CD1c-positive myeloid dendritic cell (primary cell): Measurements from ENCODE around the gene TRIM14.
"Not testable (repeated sequence)": the region's sequence is repeated elsewhere in the genome, so short reads cannot be mapped to it uniquely, and the experiment has no call there.

Experiments
- DNase-seq: peaks from one replicate; pipeline ENCODE4 v3.0.0-alpha.2; 2016; ENCODE audit errors: extremely low spot score

The TRIM14 gene

DNA sequence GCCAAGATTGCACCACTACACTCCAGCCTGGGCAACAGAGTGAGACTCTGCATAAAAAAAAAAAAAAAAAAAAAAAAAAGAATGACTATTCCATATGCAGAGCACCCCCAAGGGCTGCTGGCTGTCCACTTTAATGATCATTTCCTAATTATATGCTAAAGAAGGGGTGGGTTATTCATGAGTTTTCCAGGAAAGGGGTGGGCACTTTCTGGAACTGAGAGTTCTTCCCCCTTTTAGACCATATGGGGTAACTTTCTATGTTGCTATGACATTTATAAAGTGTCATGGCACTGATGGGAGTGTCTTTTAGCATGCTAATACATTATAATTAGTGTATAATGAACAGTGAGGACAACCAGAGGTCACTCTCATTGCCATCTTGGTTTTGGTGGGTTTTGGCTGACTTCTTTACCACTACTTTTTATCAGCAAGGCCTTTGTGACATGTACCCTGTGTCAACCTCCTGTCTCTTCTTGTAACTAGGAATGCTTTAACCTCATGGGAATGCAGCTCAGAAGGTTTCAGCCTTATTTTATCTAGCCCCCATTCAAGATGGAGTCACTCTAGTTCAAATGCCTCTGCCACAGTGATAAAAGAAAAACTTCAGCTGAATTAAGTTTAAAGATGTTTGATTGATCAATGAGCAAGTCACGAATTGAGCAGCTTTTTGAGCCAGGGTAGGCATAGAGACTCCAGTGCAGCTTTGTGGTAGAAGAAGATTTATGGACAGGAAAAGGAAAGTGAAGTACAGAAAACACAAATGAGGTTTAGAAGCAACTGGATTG lies 69.5 kb downstream of the TRIM14 start:
- DNase-seq, result no peak

DNA sequence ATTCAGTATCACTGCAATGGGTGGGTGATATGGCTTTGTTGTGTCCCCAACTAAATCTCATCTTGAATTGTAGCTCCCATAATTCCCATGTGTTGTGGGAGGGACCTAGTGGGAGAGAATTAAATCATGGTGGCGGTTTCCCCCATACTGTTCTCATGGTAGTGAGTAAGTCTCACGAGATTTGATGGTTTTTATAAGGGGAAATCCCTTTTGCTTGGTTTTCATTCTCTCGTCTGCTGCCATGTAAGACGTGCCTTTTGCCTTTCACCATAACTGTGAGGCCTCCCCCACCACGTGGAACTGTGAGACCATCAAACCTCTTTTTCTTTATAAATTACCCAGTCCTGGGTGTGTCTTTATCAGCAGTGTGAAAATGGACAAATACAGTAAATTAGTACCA lies 72.0 kb downstream of the TRIM14 start:
- no peak for DNase-seq

DNA sequence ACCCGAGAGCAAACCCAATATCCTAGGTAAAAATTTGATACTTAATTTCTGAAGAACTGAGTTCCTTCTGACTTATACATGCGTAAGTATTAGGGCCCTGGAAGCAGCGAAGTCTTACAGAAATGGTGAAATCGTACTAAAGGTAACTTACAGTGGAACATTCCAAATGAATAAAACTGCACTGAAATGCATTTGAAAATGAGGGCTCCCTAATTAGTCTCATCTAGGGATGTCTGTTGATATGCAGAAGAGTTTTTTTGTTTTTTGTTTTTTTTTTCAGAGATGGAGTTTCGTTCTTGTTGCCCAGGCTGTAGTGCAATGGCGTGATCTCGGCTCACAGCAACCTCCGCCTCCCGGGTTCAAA lies 72.9 kb downstream of the TRIM14 start:
- no peak for DNase-seq

DNA sequence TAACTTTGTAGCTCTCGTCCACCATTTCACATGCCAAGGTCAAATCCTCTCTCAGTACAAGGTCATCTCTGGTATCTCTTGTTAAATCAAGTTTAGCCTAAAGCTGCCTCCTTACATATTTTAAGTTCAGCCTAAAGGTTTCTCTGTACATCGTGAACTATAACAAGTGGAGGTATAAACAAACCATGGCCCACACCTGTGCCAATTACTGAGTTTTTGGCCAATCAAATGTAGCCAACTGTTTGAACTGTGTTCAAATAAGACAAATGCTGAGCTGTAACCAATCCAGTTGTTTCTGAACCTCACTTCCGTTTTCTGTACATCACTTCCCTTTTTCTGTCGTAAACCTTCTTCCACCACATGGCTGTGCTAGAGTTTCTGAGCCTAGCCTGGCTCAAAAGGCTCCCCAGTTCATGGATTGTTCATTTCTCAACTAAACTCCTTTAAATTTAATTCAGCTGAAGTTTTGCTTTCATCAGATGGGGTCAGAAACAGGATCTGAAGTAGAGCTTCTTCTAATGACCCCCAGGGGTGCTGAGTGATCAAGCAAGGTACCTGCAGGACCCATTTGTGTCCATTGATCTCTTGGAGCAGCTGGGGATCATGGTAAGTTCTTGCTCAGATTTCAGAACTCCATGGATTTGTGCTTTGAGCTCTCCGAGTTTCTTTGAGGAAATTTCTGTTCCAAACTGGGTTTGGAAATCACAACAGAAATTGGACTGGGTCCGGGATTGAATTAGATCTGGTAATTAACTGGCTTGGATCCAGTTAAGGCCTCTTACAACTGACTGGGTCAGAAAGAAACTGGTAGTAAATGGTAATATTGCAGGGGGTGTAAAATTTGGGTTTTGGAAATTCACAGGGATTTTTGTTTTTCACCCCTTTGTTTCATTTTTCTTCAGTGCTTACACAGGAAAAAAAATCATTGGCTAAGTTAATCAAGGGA lies 73.5 kb downstream of the TRIM14 start:
- DNase-seq, result peak; percentile 89

DNA sequence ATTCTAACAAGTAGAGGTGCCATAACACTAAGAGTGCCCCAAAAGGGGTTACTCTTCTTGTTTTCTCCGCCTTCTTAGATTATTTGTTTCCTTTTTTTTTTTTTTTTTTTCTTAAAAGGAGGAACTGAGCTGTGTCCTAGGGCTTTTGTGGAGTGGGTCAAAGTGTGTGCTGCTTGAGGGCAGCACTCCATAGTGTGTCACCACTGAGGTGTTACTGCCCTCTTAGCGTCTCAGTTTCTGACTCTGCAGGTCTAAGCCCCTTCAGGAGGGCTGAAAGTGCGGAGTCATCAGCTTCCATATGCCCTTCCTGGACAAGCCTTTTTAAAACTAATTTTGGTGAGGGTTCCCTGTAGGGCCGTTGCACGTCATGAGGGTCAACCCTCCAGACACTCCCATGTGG lies 75.1 kb downstream of the TRIM14 start:
- peak; percentile 47 for DNase-seq

DNA sequence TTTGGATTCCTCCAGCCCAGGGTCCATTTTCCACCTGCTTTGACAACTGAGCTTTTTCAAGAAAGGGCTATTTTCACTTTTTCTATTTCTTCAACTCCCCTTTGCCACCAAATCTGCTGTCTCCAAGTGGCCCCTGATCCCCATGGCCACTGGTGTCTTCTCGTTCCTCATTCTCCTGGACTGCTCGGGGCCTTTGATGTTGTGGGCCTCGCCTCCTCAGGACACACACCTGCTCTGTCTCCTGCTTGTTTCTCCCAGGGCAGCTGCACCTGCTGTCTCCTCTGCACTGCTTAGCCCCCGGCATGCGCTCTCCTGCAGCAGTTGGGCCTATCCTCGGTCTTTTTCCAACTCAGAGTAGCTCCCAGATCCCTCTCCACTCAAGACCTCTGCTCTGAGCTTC lies 78.8 kb downstream of the TRIM14 start:
- no peak for DNase-seq

DNA sequence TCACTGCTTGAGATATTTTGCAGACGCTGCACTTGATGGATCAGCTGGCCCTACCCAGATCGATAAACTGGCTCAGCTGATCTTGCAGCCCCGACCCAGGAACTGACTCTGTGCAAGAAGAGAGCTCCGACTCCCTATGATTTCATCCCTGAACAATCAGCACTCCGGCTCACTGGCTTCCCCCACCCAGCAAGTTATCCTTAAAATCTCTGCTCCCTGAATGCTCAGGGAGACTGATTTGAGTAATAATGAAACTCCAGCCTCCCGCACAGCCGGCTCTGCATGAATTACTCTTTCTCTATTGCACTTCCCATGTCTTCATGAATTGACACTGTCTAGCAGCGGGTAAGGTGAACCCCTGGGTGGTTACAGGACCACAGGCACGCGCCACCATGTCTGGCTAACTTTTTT lies 79.4 kb downstream of the TRIM14 start:
- peak; percentile 30 for DNase-seq

DNA sequence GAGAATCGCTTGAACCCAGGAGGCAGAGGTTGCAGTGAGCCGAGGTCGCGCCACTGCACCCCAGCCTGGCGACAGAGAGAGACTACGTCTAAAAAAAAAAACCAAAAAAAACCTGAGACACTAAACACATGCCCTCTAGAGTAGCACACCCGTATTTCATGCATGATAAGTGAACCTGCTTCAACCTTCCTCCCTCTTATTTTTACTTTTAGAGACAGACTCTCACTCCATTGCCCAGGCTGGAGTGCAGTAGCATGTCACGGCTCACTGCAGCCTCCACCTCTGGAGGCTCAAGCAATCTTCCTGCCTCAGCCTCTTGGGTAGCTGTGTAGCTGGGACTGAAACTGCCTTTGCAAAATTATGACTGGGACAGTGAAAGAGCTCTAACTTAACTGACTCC lies 80.1 kb downstream of the TRIM14 start:
- DNase-seq, result no peak

GRCh38 chr9:98037357-98037756 lies 81.7 kb downstream of the TRIM14 start:
- peak; percentile 84 for DNase-seq

- peak; percentile 88 for DNase-seq
Observed at GRCh38 chr9:98034593-98035546, 84.2 kb downstream of the TRIM14 start.

- no peak for DNase-seq
Observed at GRCh38 chr9:98031935-98032334, 87.1 kb downstream of the TRIM14 start.

- no peak for DNase-seq
Observed at GRCh38 chr9:98031169-98031568, 87.9 kb downstream of the TRIM14 start.

- no peak for DNase-seq
Observed at GRCh38 chr9:98024702-98025101, 94.3 kb downstream of the TRIM14 start.

DNA sequence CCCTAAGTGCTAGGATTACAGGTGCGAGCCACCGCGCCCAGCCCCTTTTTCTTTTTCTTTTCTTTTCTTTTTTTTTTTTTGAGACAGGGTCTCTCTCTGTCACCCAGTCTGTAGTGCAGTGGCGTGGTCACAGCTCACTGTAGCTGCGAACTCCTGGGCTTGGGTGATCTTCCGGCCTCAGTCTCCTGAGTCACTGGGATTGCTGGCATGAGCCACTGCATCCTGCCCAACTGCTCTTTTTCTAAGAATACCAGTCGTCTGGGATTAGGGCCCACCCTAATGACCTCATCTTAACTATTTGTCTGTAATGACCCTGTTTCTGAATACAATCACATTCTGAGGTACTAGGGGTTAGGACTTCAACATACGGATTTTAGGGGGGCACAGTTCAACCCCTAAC lies 96.6 kb downstream of the TRIM14 start:
- DNase-seq, result no peak

DNA sequence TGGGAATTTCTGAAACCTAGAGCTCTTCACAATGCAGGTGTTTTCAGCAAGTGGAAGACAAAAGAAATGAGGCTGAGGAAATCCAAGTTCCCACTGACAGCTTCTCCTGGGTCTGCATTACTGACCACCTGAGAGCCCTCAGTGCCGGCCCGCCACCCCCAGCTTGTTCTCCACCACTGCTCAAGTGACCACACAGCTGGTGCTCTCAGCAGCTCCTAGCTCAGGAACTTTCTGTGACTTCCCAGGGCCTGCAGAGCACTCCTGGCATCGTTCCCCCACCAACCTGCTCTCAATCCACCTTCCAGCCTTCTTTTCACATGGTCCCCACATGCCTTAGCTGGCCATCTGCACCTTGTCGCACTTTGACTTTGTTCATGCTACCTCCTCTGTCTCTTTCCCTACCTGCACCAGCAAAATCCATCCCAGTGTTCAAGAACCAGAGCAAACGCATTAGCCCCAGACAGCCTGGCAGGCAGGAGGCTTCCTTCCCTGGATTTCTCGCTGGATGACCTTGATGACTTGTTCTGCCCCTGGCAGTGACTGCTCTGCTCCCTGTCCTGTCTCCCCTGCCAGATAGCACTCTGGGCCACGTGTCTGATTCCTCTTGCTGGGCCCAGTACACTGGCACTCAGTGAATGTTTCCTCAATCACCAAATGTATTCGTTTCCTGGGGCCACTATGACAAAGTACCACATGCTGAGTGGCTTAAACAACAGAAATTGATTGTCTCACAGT lies 97.5 kb downstream of the TRIM14 start:
- no peak for DNase-seq

DNA sequence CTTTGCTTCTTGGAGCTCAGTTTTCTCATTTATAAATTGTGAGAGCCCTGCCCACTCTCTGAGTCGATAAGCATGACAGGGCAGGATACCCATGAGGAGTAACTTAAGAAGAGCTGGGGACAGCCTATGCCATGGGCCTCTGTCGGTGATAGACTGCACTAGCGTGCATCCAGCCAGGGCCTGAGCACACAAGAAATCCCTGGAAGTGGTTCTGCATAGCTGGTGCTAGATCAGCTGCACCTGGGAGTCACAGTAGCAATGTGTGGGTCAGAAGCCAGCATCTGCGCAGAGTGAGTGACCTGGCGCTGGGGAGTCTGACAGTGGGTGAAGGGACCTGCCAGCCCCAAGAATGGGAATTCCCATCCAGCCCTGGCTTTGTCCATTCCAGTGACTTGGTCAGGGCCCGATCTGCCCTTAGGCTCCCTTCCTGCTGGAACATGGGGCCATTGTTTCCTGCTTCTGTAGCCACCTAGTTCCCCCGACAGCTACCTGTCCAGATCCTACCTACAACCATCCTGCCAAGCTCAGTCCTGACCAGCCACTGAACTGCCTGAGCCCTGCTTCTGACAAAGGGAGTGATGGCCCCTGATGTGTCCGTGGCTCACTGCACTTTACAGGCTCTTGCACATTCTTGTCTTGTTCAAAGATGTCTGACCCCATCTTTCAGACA lies 98.4 kb downstream of the TRIM14 start:
- DNase-seq, result no peak

- not testable (repeated sequence) for DNase-seq
Observed at GRCh38 chr9:98019869-98020268, 99.2 kb downstream of the TRIM14 start.
